A549 (cell line): ENCODE data around the gene FANCC.

Source experiments
- EP300 ChIP-seq, 2 experiments: fragments of >200 bp; sonication (Bioruptor Twin); formaldehyde crosslinking; IDR thresholded peaks; 2 replicates in 1 of 2; 3 replicates in 1 of 2; pipeline ENCODE4 v1.6.1; 2016 to 2017
- ESRRA ChIP-seq: fragments of 150-350 bp; IDR thresholded peaks from 2 replicates; pipeline ENCODE4 v1.6.1; 2014; ENCODE audit warnings: mild to moderate bottlenecking, low read length, borderline replicate concordance
- HOXA7 ChIP-seq: fragments of 250-450 bp; sonication (Bioruptor Pico); IDR thresholded peaks from 2 replicates; pipeline ENCODE4 v1.5.0; 2020; ENCODE audit warnings: mild to moderate bottlenecking, moderate library complexity
- JUN ChIP-seq, 2 experiments: fragments of >200 bp; sonication (Bioruptor Twin); formaldehyde crosslinking; IDR thresholded peaks; 2 replicates in 1 of 2; 3 replicates in 1 of 2; pipeline ENCODE4 v1.6.1; 2016 to 2017
- KDM5A ChIP-seq: fragments of 200-600 bp; sonication (generic); IDR thresholded peaks from 2 replicates; pipeline ENCODE4 v1.6.1; 2016; ENCODE audit warnings: antibody characterized with exemption, mild to moderate bottlenecking
- MYC ChIP-seq: IDR thresholded peaks from 2 replicates; pipeline ENCODE4 v1.6.1; 2012; ENCODE audit warnings: mild to moderate bottlenecking, inconsistent platforms, low read length, improper control_type of control experiment, borderline replicate concordance
- PHF8 ChIP-seq: fragments of 200-600 bp; sonication (generic); IDR thresholded peaks from 2 replicates; pipeline ENCODE4 v1.6.1; 2016; ENCODE audit warnings: low read depth, mild to moderate bottlenecking, antibody characterized with exemption, moderate library complexity, borderline replicate concordance
- POLR2A ChIP-seq: IDR thresholded peaks from 2 replicates; pipeline ENCODE4 v1.6.1; 2012; ENCODE audit warnings: mild to moderate bottlenecking, low read length
- RAD21 ChIP-seq, 2 experiments: fragments of >200 bp in 1 of 2; sonication (Bioruptor Twin) in 1 of 2; formaldehyde crosslinking in 1 of 2; IDR thresholded peaks in 1 of 2; conservative IDR thresholded peaks in 1 of 2; 2 replicates in 1 of 2; 3 replicates in 1 of 2; pipeline ENCODE4 v1.6.1; 2012 to 2018; ENCODE audit warnings: inconsistent platforms in 1 of 2
- SMC3 ChIP-seq: fragments of >200 bp; sonication (Bioruptor Twin); formaldehyde crosslinking; IDR thresholded peaks from 3 replicates; pipeline ENCODE4 v1.6.1; 2018; ENCODE audit warnings: inconsistent platforms
- ZFP36 ChIP-seq: fragments of 450-650 bp; IDR thresholded peaks from 2 replicates; pipeline ENCODE4 v1.6.1; 2014; ENCODE audit warnings: borderline replicate concordance; ENCODE audit not compliant: partially characterized antibody
- TF ChIP-seq, protein P1 (sequence below): fragments of 450-650 bp; IDR thresholded peaks from 2 replicates; pipeline ENCODE4 v1.6.1; 2014; ENCODE audit warnings: antibody characterized with exemption
- TF ChIP-seq, protein P2 (sequence below): fragments of >200 bp; sonication (Bioruptor Twin); formaldehyde crosslinking; IDR thresholded peaks from 3 replicates; pipeline ENCODE4 v1.5.1; 2016
- TF ChIP-seq, protein P3 (sequence below): fragments of 200-600 bp; sonication (generic); IDR thresholded peaks from 2 replicates; pipeline ENCODE4 v1.6.1; 2016; ENCODE audit warnings: antibody characterized with exemption, mild to moderate bottlenecking, moderate library complexity

DNA sequence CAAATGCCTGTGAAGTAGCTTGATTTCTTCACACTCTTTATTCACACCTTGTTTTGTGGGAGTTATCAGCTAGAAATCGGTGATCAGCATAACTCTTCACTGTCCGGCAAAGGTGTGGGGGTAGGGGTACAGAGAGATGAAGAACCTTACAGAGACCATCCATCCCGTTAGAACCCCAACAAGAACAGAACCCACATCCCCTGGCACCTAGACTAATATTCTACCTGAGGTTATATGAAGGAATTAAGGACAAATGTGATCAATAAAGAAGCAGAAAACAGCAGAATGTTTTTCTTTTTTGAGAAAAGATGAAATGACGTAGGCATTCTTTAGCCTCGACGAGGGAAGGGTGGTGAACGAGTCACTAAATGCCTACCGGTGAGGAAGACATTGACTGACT lies 44.7 kb downstream of the FANCC start:
- TF ChIP-seq PHF8 (no peak), SMC3 (no peak), KDM5A (no peak), HOXA7 (CRISPR knock-in tag) (no peak), POLR2A (no peak), EP300 (IDR thresholded peaks at IDR 0.05) (no peak), JUN (IDR thresholded peaks at IDR 0.05) (no peak), ZFP36 (no peak), MYC (no peak), ESRRA (no peak), RAD21 (conservative IDR thresholded peaks at IDR 0.05 in 1 of 2, IDR thresholded peaks at IDR 0.05 in 1 of 2) (no peak)
- TF ChIP-seq, protein P1, sequence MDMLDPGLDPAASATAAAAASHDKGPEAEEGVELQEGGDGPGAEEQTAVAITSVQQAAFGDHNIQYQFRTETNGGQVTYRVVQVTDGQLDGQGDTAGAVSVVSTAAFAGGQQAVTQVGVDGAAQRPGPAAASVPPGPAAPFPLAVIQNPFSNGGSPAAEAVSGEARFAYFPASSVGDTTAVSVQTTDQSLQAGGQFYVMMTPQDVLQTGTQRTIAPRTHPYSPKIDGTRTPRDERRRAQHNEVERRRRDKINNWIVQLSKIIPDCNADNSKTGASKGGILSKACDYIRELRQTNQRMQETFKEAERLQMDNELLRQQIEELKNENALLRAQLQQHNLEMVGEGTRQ, result no peak
- TF ChIP-seq, protein P2, sequence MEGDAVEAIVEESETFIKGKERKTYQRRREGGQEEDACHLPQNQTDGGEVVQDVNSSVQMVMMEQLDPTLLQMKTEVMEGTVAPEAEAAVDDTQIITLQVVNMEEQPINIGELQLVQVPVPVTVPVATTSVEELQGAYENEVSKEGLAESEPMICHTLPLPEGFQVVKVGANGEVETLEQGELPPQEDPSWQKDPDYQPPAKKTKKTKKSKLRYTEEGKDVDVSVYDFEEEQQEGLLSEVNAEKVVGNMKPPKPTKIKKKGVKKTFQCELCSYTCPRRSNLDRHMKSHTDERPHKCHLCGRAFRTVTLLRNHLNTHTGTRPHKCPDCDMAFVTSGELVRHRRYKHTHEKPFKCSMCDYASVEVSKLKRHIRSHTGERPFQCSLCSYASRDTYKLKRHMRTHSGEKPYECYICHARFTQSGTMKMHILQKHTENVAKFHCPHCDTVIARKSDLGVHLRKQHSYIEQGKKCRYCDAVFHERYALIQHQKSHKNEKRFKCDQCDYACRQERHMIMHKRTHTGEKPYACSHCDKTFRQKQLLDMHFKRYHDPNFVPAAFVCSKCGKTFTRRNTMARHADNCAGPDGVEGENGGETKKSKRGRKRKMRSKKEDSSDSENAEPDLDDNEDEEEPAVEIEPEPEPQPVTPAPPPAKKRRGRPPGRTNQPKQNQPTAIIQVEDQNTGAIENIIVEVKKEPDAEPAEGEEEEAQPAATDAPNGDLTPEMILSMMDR, result no peak
- TF ChIP-seq, protein P3, sequence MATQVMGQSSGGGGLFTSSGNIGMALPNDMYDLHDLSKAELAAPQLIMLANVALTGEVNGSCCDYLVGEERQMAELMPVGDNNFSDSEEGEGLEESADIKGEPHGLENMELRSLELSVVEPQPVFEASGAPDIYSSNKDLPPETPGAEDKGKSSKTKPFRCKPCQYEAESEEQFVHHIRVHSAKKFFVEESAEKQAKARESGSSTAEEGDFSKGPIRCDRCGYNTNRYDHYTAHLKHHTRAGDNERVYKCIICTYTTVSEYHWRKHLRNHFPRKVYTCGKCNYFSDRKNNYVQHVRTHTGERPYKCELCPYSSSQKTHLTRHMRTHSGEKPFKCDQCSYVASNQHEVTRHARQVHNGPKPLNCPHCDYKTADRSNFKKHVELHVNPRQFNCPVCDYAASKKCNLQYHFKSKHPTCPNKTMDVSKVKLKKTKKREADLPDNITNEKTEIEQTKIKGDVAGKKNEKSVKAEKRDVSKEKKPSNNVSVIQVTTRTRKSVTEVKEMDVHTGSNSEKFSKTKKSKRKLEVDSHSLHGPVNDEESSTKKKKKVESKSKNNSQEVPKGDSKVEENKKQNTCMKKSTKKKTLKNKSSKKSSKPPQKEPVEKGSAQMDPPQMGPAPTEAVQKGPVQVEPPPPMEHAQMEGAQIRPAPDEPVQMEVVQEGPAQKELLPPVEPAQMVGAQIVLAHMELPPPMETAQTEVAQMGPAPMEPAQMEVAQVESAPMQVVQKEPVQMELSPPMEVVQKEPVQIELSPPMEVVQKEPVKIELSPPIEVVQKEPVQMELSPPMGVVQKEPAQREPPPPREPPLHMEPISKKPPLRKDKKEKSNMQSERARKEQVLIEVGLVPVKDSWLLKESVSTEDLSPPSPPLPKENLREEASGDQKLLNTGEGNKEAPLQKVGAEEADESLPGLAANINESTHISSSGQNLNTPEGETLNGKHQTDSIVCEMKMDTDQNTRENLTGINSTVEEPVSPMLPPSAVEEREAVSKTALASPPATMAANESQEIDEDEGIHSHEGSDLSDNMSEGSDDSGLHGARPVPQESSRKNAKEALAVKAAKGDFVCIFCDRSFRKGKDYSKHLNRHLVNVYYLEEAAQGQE, result no peak
